ENCODE data around the gene LRRC8B.

- no peak for TF ChIP-seq CTCF (conservative IDR thresholded peaks at IDR 0.05; ENCODE audit: low read length)
- TF ChIP-seq EZH2phosphoT487 (IDR thresholded peaks at IDR 0.05; ENCODE audit: borderline replicate concordance, low read depth, low read length), result no peak
Observed at GRCh38 chr1:89643577-89643976, 118.9 kb downstream of the LRRC8B start.

Measured in OCI-LY7 (cell line).